ENCODE measurements around the gene LOC101059915.

Gene LOC101059915

GRCh38 chrX:71621603-71622002 is 45.7 kb upstream of the LOC101059915 start:
- peaks cover 12% of the 10 kb centered on the region for H3K4me1 ChIP-seq (ENCODE audit: control insufficient read depth, extremely low read depth, insufficient read depth, low read length)
- no peak overlapping the region for H3K27ac ChIP-seq (ENCODE audit: control insufficient read depth, insufficient read depth, low read length)
- no peak overlapping the region for H3K4me2 ChIP-seq (ENCODE audit: control insufficient read depth, extremely low read depth, insufficient read depth, low read depth, low read length)
- no peak overlapping the region for H2AFZ ChIP-seq (ENCODE audit: control insufficient read depth, low read length)
- no peak overlapping the region for H3K4me3 ChIP-seq (ENCODE audit: control insufficient read depth in 2 of 3, extremely low read depth in 1 of 3, insufficient read depth in 2 of 3, low read depth in 1 of 3, low read length in 3 of 3)
- dilution Hi-C loops (cut with MboI; ENCODE audit: extremely low pct_ligation_motif_present, low sequenced_read_pairs), result no loop called here
- H3K9me3 ChIP-seq (ENCODE audit: control insufficient read depth, low read depth, low read length), result no peaks in the 10 kb centered on the region
- no peaks in the 10 kb centered on the region for H4K20me1 ChIP-seq (ENCODE audit: control insufficient read depth, extremely low read depth, insufficient read depth, low read length)
- H3K9ac ChIP-seq (ENCODE audit: control insufficient read depth, extremely low read depth, insufficient read depth, low read length), result no peak overlapping the region
- DNase-seq (ENCODE audit: low read depth, low spot score) (no peak), FAIRE-seq (no peak)
- no peaks in the 10 kb centered on the region for H3K36me3 ChIP-seq (ENCODE audit: control insufficient read depth in 2 of 2, extremely low read depth in 1 of 2, insufficient read depth in 2 of 2, low read length in 2 of 2)
- H3K9me1 ChIP-seq (ENCODE audit: control insufficient read depth, extremely low read depth, insufficient read depth, low read length), result no peaks in the 10 kb centered on the region
- TF ChIP-seq CTCF (optimal IDR thresholded peaks at IDR 0.05 in 1 of 3, IDR thresholded peaks at IDR 0.05 in 1 of 3, conservative IDR thresholded peaks at IDR 0.05 in 1 of 3; ENCODE audit: extremely low read depth in 1 of 3, insufficient read depth in 2 of 3, low read length in 3 of 3) (no peak), EZH2 (IDR thresholded peaks at IDR 0.05; ENCODE audit: low read length) (no peak)
- no peaks in the 10 kb centered on the region for H3K27me3 ChIP-seq (ENCODE audit: control insufficient read depth, extremely low read depth, insufficient read depth, low read length)
- H3K79me2 ChIP-seq (ENCODE audit: control insufficient read depth, insufficient read depth, low read length), result no peaks in the 10 kb centered on the region

- dilution Hi-C loops (cut with MboI; ENCODE audit: extremely low pct_ligation_motif_present, low sequenced_read_pairs), result no loop called here
- Histone ChIP-seq H3K4me2 (ENCODE audit: control insufficient read depth, extremely low read depth, insufficient read depth, low read depth, low read length) (no peak overlapping the region), H3K79me2 (ENCODE audit: control insufficient read depth, insufficient read depth, low read length) (no peaks in the 10 kb centered on the region), H3K27me3 (ENCODE audit: control insufficient read depth, extremely low read depth, insufficient read depth, low read length) (no peaks in the 10 kb centered on the region), H3K9me3 (ENCODE audit: control insufficient read depth, low read depth, low read length) (no peaks in the 10 kb centered on the region), H2AFZ (ENCODE audit: control insufficient read depth, low read length) (no peak overlapping the region), H3K27ac (ENCODE audit: control insufficient read depth, insufficient read depth, low read length) (no peak overlapping the region), H3K4me1 (ENCODE audit: control insufficient read depth, extremely low read depth, insufficient read depth, low read length) (peaks cover 12% of the 10 kb centered on the region), H3K9ac (ENCODE audit: control insufficient read depth, extremely low read depth, insufficient read depth, low read length) (no peak overlapping the region), H3K36me3 (ENCODE audit: control insufficient read depth in 2 of 2, extremely low read depth in 1 of 2, insufficient read depth in 2 of 2, low read length in 2 of 2) (no peaks in the 10 kb centered on the region), H3K4me3 (ENCODE audit: control insufficient read depth in 2 of 3, extremely low read depth in 1 of 3, insufficient read depth in 2 of 3, low read depth in 1 of 3, low read length in 3 of 3) (no peak overlapping the region), H3K9me1 (ENCODE audit: control insufficient read depth, extremely low read depth, insufficient read depth, low read length) (no peaks in the 10 kb centered on the region), H4K20me1 (ENCODE audit: control insufficient read depth, extremely low read depth, insufficient read depth, low read length) (no peaks in the 10 kb centered on the region)
- no peak for DNase-seq (ENCODE audit: low read depth, low spot score)
- TF ChIP-seq CTCF (optimal IDR thresholded peaks at IDR 0.05 in 1 of 3, IDR thresholded peaks at IDR 0.05 in 1 of 3, conservative IDR thresholded peaks at IDR 0.05 in 1 of 3; ENCODE audit: extremely low read depth in 1 of 3, insufficient read depth in 2 of 3, low read length in 3 of 3) (no peak), EZH2 (IDR thresholded peaks at IDR 0.05; ENCODE audit: low read length) (no peak)
- no peak for FAIRE-seq
These were observed 45.2 kb upstream of the LOC101059915 start for GRCh38 chrX:71622032-71622575.
